ENCODE results near the gene WWC2. TPM values are rescaled to one million over a fixed set of nuclear protein-coding genes. Genes with fewer than 3 reads are reported as not detected.
"Not testable (repeated sequence)": the region's sequence is repeated elsewhere in the genome, so short reads cannot be mapped to it uniquely, and the experiment has no call there.

Gene WWC2
- polyA plus RNA-seq, 3 donors, result 51.7 to 54.7 (median 53.5) TPM

DNA sequence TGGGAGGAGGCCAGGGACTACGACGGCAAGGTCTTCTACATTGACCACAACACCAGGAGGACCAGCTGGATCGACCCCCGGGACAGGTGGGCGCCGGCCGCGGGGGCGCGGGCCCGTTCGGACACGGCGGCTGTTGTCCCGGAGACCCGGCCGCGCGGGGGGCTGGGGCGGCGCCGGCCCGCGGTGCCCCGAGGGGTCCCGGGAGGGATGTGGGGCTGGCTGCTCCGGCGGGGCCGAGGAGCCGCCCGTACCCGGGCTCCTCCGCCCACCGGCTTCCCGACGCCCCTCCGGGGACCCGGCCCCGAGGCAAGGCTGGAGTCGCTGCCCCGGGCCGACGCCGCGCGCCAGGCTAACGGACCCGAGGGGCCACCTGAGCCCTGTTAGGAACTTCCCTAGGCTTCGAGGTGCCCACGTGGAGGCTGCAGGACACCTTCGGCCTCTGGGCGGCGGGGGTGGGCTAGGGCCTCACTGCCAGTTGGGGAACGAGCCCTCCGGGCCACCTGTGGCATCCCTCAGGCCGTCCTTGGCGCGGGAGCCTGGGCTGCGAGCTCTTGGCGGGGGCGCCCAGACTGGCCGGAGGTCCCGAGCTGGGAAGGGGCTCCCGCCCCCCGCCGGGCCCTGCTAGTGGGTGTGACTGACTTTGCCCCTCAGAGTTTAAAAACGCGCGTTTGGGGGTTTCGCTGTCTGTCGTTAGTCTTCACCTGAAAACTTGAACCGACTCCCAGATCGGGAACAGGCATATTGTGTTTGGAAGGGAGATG, 660 bp downstream of the WWC2 start:
- peak in 1 of 3 donors; percentile 15 for DNase-seq (ENCODE audit: low read depth in 3 of 3, low spot score in 2 of 3)

DNA sequence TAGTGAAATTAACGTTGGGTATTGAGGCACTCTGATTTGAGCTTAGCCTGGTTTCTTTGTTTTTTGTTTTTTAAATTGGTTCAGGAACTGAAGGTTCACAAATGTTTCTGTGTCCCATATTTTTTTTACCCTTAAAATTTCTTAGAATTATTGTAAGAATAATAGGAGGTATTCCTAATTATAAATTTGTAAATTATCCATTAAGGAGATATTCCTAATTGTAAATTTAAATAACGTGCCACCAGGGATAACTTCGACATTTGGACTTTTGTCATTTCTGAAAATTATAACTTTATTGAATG, 1.2 kb downstream of the WWC2 start:
- no peak for DNase-seq (ENCODE audit: low read depth in 3 of 3, low spot score in 2 of 3)

- DNase-seq (ENCODE audit: low read depth in 3 of 3, low spot score in 2 of 3), result no peak
Measured at GRCh38 chr4:183100827-183101226, 1.8 kb downstream of the WWC2 start.

DNA sequence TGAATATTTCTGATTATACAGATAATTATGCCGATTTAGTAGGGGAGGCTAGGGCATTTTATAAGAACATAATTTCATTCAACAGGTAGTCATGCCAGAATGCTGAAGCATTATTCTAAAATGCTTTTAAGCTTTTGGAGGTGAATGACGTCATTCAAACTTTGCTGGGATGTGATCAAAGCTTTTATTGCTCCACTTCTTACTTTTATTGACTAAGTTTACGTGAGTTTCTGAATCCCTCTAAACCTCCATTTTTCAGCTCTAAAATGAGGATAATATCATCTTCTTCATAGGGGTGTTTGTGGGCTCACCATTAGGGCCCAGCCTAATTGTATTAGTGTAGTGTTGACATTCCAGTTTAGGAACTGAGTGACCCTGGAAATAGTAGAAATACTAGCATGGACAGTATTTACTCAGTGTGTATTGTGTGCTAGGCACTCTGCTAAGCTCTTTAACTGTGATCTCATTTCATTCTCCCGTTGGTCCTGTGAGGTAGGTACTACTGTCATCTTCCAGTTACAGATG, 3.0 kb downstream of the WWC2 start:
- DNase-seq (ENCODE audit: low read depth in 3 of 3, low spot score in 2 of 3), result no peak

DNA sequence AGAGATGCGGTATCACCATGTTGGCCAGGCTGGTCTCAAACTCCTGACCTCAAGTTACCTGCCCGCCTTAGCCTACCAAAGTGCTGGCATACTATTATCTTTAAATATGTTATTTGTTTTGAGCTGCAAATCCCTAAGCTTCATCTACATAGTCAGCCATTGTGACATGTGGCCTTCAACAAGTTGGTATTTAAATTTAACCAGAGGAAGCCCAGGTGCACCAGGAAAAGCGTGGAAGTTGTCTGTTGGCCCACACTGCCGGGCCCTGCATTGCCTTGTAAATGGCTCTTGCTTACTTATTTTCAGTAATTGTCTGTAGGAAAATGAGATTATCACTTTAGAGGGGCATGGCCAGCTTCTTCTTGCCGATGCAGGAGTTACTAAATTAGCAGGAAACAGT, 6.0 kb downstream of the WWC2 start:
- DNase-seq (ENCODE audit: low read depth in 3 of 3, low spot score in 2 of 3), result no peak

GRCh38 chr4:183106839-183107238, 7.8 kb downstream of the WWC2 start:
- DNase-seq (ENCODE audit: low read depth in 3 of 3, low spot score in 2 of 3), result no peak

GRCh38 chr4:183107891-183108459, 8.9 kb downstream of the WWC2 start:
- no peak for DNase-seq (ENCODE audit: low read depth in 3 of 3, low spot score in 2 of 3)

GRCh38 chr4:183110244-183110643, 11.2 kb downstream of the WWC2 start:
- DNase-seq (ENCODE audit: low read depth in 3 of 3, low spot score in 2 of 3), result no peak

- DNase-seq (ENCODE audit: low read depth in 3 of 3, low spot score in 2 of 3), result no peak
Measured at GRCh38 chr4:183111452-183111885, 12.4 kb downstream of the WWC2 start.

DNA sequence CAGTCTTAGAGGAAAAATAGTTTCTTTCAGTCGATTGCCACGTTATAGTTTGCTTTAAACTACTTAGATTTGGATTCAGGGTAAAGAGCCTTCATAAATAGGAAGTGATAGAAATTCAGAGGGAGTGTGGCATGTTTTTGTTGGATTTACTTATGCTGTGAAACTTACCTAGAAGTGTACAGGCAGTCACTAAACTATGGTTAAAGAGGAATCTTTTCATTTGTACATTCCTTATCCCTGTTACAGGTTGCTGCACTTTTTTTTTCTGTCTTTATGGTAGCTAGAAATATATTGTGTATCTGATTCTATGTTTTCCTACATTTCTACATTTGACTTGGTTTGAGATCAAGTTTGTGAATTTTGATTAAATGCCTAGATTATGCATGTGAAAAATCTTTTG, 19.1 kb downstream of the WWC2 start:
- no peak for DNase-seq (ENCODE audit: low read depth in 3 of 3, low spot score in 2 of 3)

DNA sequence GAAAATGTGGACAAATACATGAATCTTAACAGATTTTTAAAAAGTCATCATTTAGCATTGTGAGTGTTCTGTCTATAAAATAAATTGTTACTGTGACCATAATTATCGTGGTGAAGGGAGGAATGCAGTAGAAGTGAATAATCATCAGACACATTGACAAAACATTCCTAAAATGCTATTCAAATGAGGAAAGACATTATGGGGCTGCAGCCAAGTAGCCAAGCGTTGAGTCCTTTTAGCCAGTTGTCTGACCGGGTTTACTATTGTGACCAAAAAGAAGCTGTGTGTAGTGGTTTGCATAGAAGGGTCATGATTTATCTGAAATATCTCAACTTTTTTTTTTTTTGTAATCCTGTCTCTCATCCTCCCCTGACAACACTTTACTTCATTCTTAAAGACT, 19.5 kb downstream of the WWC2 start:
- peak in 1 of 3 donors; percentile 44 for DNase-seq (ENCODE audit: low read depth in 3 of 3, low spot score in 2 of 3)

- DNase-seq (ENCODE audit: low read depth in 3 of 3, low spot score in 2 of 3), result not testable (repeated sequence)
Measured at GRCh38 chr4:183121660-183122059, 22.6 kb downstream of the WWC2 start.

- DNase-seq (ENCODE audit: low read depth in 3 of 3, low spot score in 2 of 3), result no peak
Measured at GRCh38 chr4:183124228-183124627, 25.2 kb downstream of the WWC2 start.

DNA sequence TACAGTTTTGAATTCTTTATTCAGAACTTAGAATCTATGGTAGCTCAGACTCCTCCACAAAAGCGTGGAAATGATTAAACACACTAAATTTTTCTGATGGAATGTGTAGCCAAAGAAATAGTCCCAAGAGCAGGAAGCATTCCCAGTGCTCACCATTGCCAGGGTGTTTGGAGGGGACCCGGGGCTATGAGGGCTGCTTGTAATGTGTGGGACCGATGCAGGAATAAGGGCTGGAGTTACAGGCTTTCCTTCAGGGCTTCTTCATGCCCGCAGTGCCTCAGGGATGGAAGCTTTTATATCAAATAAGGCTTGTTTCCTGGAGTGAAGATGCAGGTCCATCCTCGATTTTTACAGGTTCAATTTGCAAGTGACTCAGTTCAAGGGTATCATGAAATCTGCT, 25.8 kb downstream of the WWC2 start:
- DNase-seq (ENCODE audit: low read depth in 3 of 3, low spot score in 2 of 3), result no peak

DNA sequence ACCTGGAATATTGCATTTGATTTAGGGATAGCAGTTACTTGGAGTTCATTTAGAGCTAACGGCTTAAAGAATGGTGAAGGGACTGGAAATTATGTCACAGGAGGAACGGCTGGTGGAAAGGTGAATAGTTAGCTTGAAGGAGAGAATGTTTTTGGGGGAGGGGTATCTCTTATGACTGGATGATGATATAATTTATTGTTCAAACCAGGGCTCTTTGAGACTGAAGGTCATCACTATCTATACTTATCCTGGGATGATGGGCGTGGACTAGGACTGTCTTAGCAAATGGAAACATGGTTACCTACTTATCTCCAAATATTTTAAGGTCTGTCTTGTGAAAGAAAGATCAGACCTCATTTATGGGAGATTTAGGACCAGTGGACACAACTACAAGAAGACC, 30.1 kb downstream of the WWC2 start:
- no peak for DNase-seq (ENCODE audit: low read depth in 3 of 3, low spot score in 2 of 3)

- DNase-seq (ENCODE audit: low read depth in 3 of 3, low spot score in 2 of 3), result no peak
Measured at GRCh38 chr4:183129675-183130074, 30.6 kb downstream of the WWC2 start.

- DNase-seq (ENCODE audit: low read depth in 3 of 3, low spot score in 2 of 3), result no peak
Measured at GRCh38 chr4:183130328-183131155, 31.5 kb downstream of the WWC2 start.

GRCh38 chr4:183132081-183132480, 33.0 kb downstream of the WWC2 start:
- no peak for DNase-seq (ENCODE audit: low read depth in 3 of 3, low spot score in 2 of 3)

- no peak for DNase-seq (ENCODE audit: low read depth in 3 of 3, low spot score in 2 of 3)
Measured at GRCh38 chr4:183132865-183133264, 33.8 kb downstream of the WWC2 start.

DNA sequence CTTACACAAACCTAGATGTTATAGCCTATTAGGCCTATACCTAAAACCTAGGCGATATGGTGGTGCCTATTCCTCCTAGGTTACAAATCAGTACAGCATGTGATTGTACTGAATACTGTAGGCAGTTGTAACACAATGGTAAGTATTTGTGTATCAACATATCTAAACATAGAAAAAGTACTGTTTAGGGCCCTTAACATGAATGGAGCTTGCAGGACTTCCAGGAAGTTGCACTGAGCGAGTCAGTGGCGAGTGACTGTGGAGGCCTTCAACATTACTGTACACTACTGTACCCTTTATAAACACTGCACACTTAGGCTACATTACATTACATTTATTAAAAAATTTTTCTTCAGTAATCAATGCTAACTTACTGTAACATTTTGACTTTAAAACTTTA, 37.8 kb downstream of the WWC2 start:
- DNase-seq (ENCODE audit: low read depth in 3 of 3, low spot score in 2 of 3), result no peak

GRCh38 chr4:183139058-183139750, 40.1 kb downstream of the WWC2 start:
- DNase-seq (ENCODE audit: low read depth in 3 of 3, low spot score in 2 of 3), result no peak

All from right renal cortex interstitium (tissue), 3 donors.